Fibroblast of mammary gland (primary cell): ENCODE data around the gene LRP1.

Experiments used
- DNase-seq: peaks from one replicate; pipeline ENCODE4 v3.0.0-alpha.2; 2010; ENCODE audit warnings: low read depth
- H3K4me3 ChIP-seq: 2 replicates; pipeline ENCODE4 v1.5.1; 2011; ENCODE audit warnings: low read depth, mild to moderate bottlenecking, low read length, moderate library complexity; ENCODE audit not compliant: control insufficient read depth
- CTCF ChIP-seq: conservative IDR thresholded peaks from 2 replicates; pipeline ENCODE4 v1.5.1; 2011; ENCODE audit warnings: low read depth, low read length, inconsistent platforms; ENCODE audit not compliant: control insufficient read depth, insufficient read depth

The LRP1 gene

GRCh38 chr12:57124261-57124877 is 3.9 kb upstream of the LRP1 start:
- DNase-seq: peak; percentile 76
- peak; percentile 99 for TF ChIP-seq CTCF
- no peak overlapping the region for H3K4me3 ChIP-seq

- no peak for TF ChIP-seq CTCF
- H3K4me3 ChIP-seq: no peak overlapping the region
- DNase-seq: no peak
Measured at GRCh38 chr12:57126061-57126460, 2.2 kb upstream of the LRP1 start.

- TF ChIP-seq CTCF: no peak
- DNase-seq: no peak
- no peak overlapping the region for H3K4me3 ChIP-seq
Measured at GRCh38 chr12:57126561-57126960, 1.7 kb upstream of the LRP1 start.

GRCh38 chr12:57127101-57127725 is 1.1 kb upstream of the LRP1 start:
- peak; percentile 17 for TF ChIP-seq CTCF
- no peak for DNase-seq
- peak overlapping the region; percentile 59 for H3K4me3 ChIP-seq

- peak overlapping the region; percentile 59 for H3K4me3 ChIP-seq
- TF ChIP-seq CTCF: no peak
- DNase-seq: no peak
Measured at GRCh38 chr12:57128519-57129247, 400 bp downstream of the LRP1 start.

- DNase-seq: no peak
- H3K4me3 ChIP-seq: peak overlapping the region; percentile 59
- TF ChIP-seq CTCF: no peak
Measured at GRCh38 chr12:57129321-57129842, 1.1 kb downstream of the LRP1 start.
